K562 (cell line): ENCODE results near the gene SLC6A6.

Experiments used
- BACH1 ChIP-seq: fragments of 200-800 bp; sonication (Bioruptor generic); IDR thresholded peaks from 2 replicates; pipeline ENCODE4 v1.6.1; 2016; ENCODE audit warnings: missing genetic modification characterization, missing compliant biosample characterization
- KAT2B ChIP-seq: IDR thresholded peaks from one replicate; pipeline ENCODE4 v1.6.1; 2012; ENCODE audit warnings: low read depth, mild to moderate bottlenecking, control low read depth, inconsistent platforms, low read length, moderate library complexity
- NEUROD1 ChIP-seq: fragments of 150-350 bp; IDR thresholded peaks from 2 replicates; pipeline ENCODE4 v1.6.1; 2014; ENCODE audit warnings: borderline replicate concordance, low read length, low read depth; ENCODE audit not compliant: partially characterized antibody
- NFE2L1 ChIP-seq: fragments of 450-650 bp; IDR thresholded peaks from 2 replicates; pipeline ENCODE4 v1.6.1; 2016; ENCODE audit warnings: missing genetic modification characterization, low read depth, mild to moderate bottlenecking, missing compliant biosample characterization, moderate library complexity, borderline replicate concordance
- NR3C1 ChIP-seq: sonication (generic); formaldehyde crosslinking; IDR thresholded peaks from 2 replicates; pipeline ENCODE4 v1.8.1; 2022; ENCODE audit warnings: missing genetic modification reagents
- TRIM24 ChIP-seq, 2 experiments: fragments of 450-650 bp; IDR thresholded peaks; 2 replicates each; pipeline ENCODE4 v1.6.1; 2016
- ZBTB17 ChIP-seq: fragments of 450-650 bp; formaldehyde crosslinking; IDR thresholded peaks from 2 replicates; pipeline ENCODE4 v1.4.0; 2020; ENCODE audit warnings: mild to moderate bottlenecking
- ZNF384 ChIP-seq: IDR thresholded peaks from 2 replicates; pipeline ENCODE4 v1.6.1; 2012; ENCODE audit warnings: low read depth, low read length, improper control_type of control experiment

GRCh38 chr3:14467814-14468620, 65.6 kb downstream of the SLC6A6 start:
- TF ChIP-seq NEUROD1, result no peak
- no peak for TF ChIP-seq NFE2L1 (tag)
- TF ChIP-seq KAT2B, result no peak
- no peak for TF ChIP-seq BACH1 (tag)
- TF ChIP-seq TRIM24 (IDR thresholded peaks at IDR 0.05), result no peak
- no peak for TF ChIP-seq NR3C1 (CRISPR knock-in tag)
- TF ChIP-seq ZBTB17 (CRISPR knock-in tag), result no peak
- no peak for TF ChIP-seq ZNF384
